HepG2 (cell line): Measurements from ENCODE around the gene MMP23B. TPM values are rescaled to one million over a fixed set of nuclear protein-coding genes. Genes with fewer than 3 reads are reported as not detected.
A peak's percentile ranks its signal among the peaks of the same experiment; 100 is the strongest.

Experiments used
- AGO2 ChIP-seq: fragments of 200-400 bp; formaldehyde crosslinking; optimal IDR thresholded peaks from 2 replicates; pipeline ENCODE3; 2017; ENCODE audit warnings: mild to moderate bottlenecking, low read depth, low read length, moderate library complexity
- ASH2L ChIP-seq: fragments of 300-600, 200-600 bp; sonication (generic); IDR thresholded peaks from 2 replicates; pipeline ENCODE4 v1.7.0; 2017; ENCODE audit warnings: low read depth, mild to moderate bottlenecking, moderate library complexity, mixed read lengths, low read length; ENCODE audit not compliant: insufficient read length
- ATF5 ChIP-seq: sonication (generic); formaldehyde crosslinking; IDR thresholded peaks from 2 replicates; pipeline ENCODE4 v1.4.0; 2020; ENCODE audit warnings: mild to moderate bottlenecking, low read depth, missing genetic modification reagents
- ETV6 ChIP-seq: sonication (generic); formaldehyde crosslinking; conservative IDR thresholded peaks from 2 replicates; pipeline ENCODE4 v1.4.0; 2020; ENCODE audit warnings: missing genetic modification reagents
- FIP1L1 ChIP-seq: fragments of 200-400 bp; formaldehyde crosslinking; IDR thresholded peaks from 2 replicates; pipeline ENCODE4 v1.6.1; 2018; ENCODE audit warnings: low read depth, mild to moderate bottlenecking, low read length, moderate library complexity, borderline replicate concordance; ENCODE audit not compliant: insufficient read depth
- MAFK ChIP-seq, 2 experiments: IDR thresholded peaks in 1 of 2; conservative IDR thresholded peaks in 1 of 2; 2 replicates each; pipeline ENCODE4 v1.6.1; 2011; ENCODE audit warnings: improper control_type of control experiment in 2 of 2, low read length in 2 of 2
- MYNN ChIP-seq: sonication (generic); formaldehyde crosslinking; IDR thresholded peaks from 2 replicates; pipeline ENCODE4 v1.4.0; 2020; ENCODE audit warnings: mild to moderate bottlenecking, low read depth, missing genetic modification reagents
- MZF1 ChIP-seq: sonication (generic); formaldehyde crosslinking; IDR thresholded peaks from 2 replicates; pipeline ENCODE4 v1.8.1; 2023; ENCODE audit warnings: mild to moderate bottlenecking, missing genetic modification reagents, borderline replicate concordance
- NFE2 ChIP-seq: sonication (generic); formaldehyde crosslinking; IDR thresholded peaks from 2 replicates; pipeline ENCODE4 v1.4.0; 2020; ENCODE audit warnings: missing genetic modification reagents
- RFX1 ChIP-seq: fragments of 450-650 bp; IDR thresholded peaks from 2 replicates; pipeline ENCODE4 v1.6.1; 2017
- SP1 ChIP-seq, 2 experiments: fragments of 450-650 bp in 1 of 2; sonication (generic) in 1 of 2; formaldehyde crosslinking in 1 of 2; IDR thresholded peaks; 2 replicates each; pipeline versions ENCODE4 v1.4.0 to v1.6.1; 2016 to 2020; ENCODE audit warnings: missing genetic modification reagents in 1 of 2
- ZBTB21 ChIP-seq: sonication (generic); formaldehyde crosslinking; IDR thresholded peaks from 2 replicates; pipeline ENCODE4 v1.4.0; 2020; ENCODE audit warnings: missing genetic modification reagents
- ZFP36L2 ChIP-seq: sonication (generic); formaldehyde crosslinking; IDR thresholded peaks from 2 replicates; pipeline ENCODE4 v1.4.0; 2020; ENCODE audit warnings: missing genetic modification reagents
- ZFY ChIP-seq: sonication (generic); formaldehyde crosslinking; IDR thresholded peaks from 2 replicates; pipeline ENCODE4 v1.4.0; 2020; ENCODE audit warnings: missing genetic modification reagents
- ZMYM2 ChIP-seq: sonication (generic); formaldehyde crosslinking; IDR thresholded peaks from 2 replicates; pipeline ENCODE4 v1.8.0; 2022; ENCODE audit warnings: mild to moderate bottlenecking, missing genetic modification reagents
- ZNF136 ChIP-seq: sonication (generic); formaldehyde crosslinking; IDR thresholded peaks from 2 replicates; pipeline ENCODE4 v1.8.1; 2022; ENCODE audit warnings: low read depth, mild to moderate bottlenecking, moderate library complexity, missing genetic modification reagents
- ZNF282 ChIP-seq: fragments of 450-650 bp; IDR thresholded peaks from 2 replicates; pipeline ENCODE4 v1.6.1; 2018; ENCODE audit not compliant: partially characterized antibody
- ZNF33A ChIP-seq: sonication (generic); formaldehyde crosslinking; IDR thresholded peaks from 2 replicates; pipeline ENCODE4 v1.5.1; 2020; ENCODE audit warnings: missing genetic modification reagents, mild to moderate bottlenecking, moderate library complexity, borderline replicate concordance
- ZNF484 ChIP-seq: sonication (generic); formaldehyde crosslinking; IDR thresholded peaks from 2 replicates; pipeline ENCODE4 v1.5.1; 2020; ENCODE audit warnings: mild to moderate bottlenecking, low read depth, missing genetic modification reagents, borderline replicate concordance
- ZNF691 ChIP-seq: sonication (generic); formaldehyde crosslinking; IDR thresholded peaks from 2 replicates; pipeline ENCODE4 v1.4.0; 2020; ENCODE audit warnings: missing genetic modification reagents, low read depth, mild to moderate bottlenecking, borderline replicate concordance
- ZNF776 ChIP-seq: sonication (generic); formaldehyde crosslinking; IDR thresholded peaks from 2 replicates; pipeline ENCODE4 v1.4.0; 2020; ENCODE audit warnings: mild to moderate bottlenecking, missing genetic modification reagents
- ZZZ3 ChIP-seq: sonication (generic); formaldehyde crosslinking; IDR thresholded peaks from 2 replicates; pipeline ENCODE4 v1.4.0; 2020; ENCODE audit warnings: missing genetic modification reagents, mild to moderate bottlenecking, borderline replicate concordance
- polyA plus RNA-seq, 8 experiments: library from polyadenylated mRNA; depleted of rRNA in 3 of 8; stranded (reverse) in 7 of 8; unstranded in 1 of 8; fragments of >200 nt; fragmentation: Illumina TruSeq in 4 of 8; extraction: Trizol in 4 of 8; gene quantifications; 2 replicates each; pipeline versions ENCODE4 v1.2.1 to v1.2.3, GENCODE V29; 2011 to 2016; ENCODE audit warnings: low read depth in 4 of 8, missing spikeins in 1 of 8, mixed read lengths in 1 of 8; ENCODE audit not compliant: insufficient read depth in 1 of 8
- total RNA-seq, 5 experiments: library from RNA; depleted of rRNA; stranded (reverse); fragments of >200 nt; fragmentation: Illumina TruSeq; extraction: Trizol; gene quantifications; 2 replicates each; pipeline ENCODE4 v1.2.3, GENCODE V29; 2016; ENCODE audit warnings: low read depth in 1 of 5
- TF ChIP-seq, protein P1 (sequence below): sonication (generic); formaldehyde crosslinking; IDR thresholded peaks from 2 replicates; pipeline ENCODE4 v1.5.1; 2020; ENCODE audit warnings: mild to moderate bottlenecking, missing genetic modification reagents, borderline replicate concordance

Gene MMP23B
- total and polyA plus RNA-seq, 2 of the 13 experiments (the other 11 are each of a cell fraction or from before 2014, with no cell fraction given), result 0.61 to 0.75 TPM

GRCh38 chr1:1614954-1615255 is 17.1 kb upstream of the MMP23B start (continued):
- TF ChIP-seq, protein P1, sequence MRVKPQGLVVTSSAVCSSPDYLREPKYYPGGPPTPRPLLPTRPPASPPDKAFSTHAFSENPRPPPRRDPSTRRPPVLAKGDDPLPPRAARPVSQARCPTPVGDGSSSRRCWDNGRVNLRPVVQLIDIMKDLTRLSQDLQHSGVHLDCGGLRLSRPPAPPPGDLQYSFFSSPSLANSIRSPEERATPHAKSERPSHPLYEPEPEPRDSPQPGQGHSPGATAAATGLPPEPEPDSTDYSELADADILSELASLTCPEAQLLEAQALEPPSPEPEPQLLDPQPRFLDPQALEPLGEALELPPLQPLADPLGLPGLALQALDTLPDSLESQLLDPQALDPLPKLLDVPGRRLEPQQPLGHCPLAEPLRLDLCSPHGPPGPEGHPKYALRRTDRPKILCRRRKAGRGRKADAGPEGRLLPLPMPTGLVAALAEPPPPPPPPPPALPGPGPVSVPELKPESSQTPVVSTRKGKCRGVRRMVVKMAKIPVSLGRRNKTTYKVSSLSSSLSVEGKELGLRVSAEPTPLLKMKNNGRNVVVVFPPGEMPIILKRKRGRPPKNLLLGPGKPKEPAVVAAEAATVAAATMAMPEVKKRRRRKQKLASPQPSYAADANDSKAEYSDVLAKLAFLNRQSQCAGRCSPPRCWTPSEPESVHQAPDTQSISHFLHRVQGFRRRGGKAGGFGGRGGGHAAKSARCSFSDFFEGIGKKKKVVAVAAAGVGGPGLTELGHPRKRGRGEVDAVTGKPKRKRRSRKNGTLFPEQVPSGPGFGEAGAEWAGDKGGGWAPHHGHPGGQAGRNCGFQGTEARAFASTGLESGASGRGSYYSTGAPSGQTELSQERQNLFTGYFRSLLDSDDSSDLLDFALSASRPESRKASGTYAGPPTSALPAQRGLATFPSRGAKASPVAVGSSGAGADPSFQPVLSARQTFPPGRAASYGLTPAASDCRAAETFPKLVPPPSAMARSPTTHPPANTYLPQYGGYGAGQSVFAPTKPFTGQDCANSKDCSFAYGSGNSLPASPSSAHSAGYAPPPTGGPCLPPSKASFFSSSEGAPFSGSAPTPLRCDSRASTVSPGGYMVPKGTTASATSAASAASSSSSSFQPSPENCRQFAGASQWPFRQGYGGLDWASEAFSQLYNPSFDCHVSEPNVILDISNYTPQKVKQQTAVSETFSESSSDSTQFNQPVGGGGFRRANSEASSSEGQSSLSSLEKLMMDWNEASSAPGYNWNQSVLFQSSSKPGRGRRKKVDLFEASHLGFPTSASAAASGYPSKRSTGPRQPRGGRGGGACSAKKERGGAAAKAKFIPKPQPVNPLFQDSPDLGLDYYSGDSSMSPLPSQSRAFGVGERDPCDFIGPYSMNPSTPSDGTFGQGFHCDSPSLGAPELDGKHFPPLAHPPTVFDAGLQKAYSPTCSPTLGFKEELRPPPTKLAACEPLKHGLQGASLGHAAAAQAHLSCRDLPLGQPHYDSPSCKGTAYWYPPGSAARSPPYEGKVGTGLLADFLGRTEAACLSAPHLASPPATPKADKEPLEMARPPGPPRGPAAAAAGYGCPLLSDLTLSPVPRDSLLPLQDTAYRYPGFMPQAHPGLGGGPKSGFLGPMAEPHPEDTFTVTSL, result no peak
- TF ChIP-seq ZFY (no peak), FIP1L1 (0 out of 2 replicates have a peak, but pooled peaks have one; percentile 52), AGO2 (peak; percentile 1), ASH2L (peak; percentile 11), ZFP36L2 (CRISPR knock-in tag) (no peak), ZBTB21 (CRISPR knock-in tag) (no peak), ZNF484 (CRISPR knock-in tag) (no peak), MAFK (conservative IDR thresholded peaks at IDR 0.05 in 1 of 2, IDR thresholded peaks at IDR 0.05 in 1 of 2; ENCODE audit: low read length in 2 of 2) (no peak), ZNF136 (CRISPR knock-in tag) (no peak), SP1 (IDR thresholded peaks at IDR 0.05) (no peak), SP1 (CRISPR knock-in tag; IDR thresholded peaks at IDR 0.05) (no peak), MZF1 (no peak), ZNF691 (CRISPR knock-in tag) (no peak), ZNF33A (CRISPR knock-in tag) (no peak), NFE2 (CRISPR knock-in tag) (no peak), RFX1 (no peak), ETV6 (CRISPR knock-in tag) (no peak), ZMYM2 (CRISPR knock-in tag) (no peak), MYNN (CRISPR knock-in tag) (no peak), ZZZ3 (CRISPR knock-in tag) (no peak), ATF5 (no peak), ZNF776 (CRISPR knock-in tag) (no peak), ZNF282 (no peak)
